ENCODE measurements around the gene FAM83E. TPM values are rescaled to one million over a fixed set of nuclear protein-coding genes. Genes with fewer than 3 reads are reported as not detected.

The FAM83E gene
- total RNA-seq, 1 donor from 2014 or later, result 3.4 TPM

GRCh38 chr19:48615231-48616040 lies 560 bp upstream of the FAM83E start:
- intact Hi-C loops (cut with micrococcal nuclease), result no loop called here

GRCh38 chr19:48613852-48614435 lies 932 bp downstream of the FAM83E start:
- intact Hi-C loops (cut with micrococcal nuclease), result no loop called here

DNA sequence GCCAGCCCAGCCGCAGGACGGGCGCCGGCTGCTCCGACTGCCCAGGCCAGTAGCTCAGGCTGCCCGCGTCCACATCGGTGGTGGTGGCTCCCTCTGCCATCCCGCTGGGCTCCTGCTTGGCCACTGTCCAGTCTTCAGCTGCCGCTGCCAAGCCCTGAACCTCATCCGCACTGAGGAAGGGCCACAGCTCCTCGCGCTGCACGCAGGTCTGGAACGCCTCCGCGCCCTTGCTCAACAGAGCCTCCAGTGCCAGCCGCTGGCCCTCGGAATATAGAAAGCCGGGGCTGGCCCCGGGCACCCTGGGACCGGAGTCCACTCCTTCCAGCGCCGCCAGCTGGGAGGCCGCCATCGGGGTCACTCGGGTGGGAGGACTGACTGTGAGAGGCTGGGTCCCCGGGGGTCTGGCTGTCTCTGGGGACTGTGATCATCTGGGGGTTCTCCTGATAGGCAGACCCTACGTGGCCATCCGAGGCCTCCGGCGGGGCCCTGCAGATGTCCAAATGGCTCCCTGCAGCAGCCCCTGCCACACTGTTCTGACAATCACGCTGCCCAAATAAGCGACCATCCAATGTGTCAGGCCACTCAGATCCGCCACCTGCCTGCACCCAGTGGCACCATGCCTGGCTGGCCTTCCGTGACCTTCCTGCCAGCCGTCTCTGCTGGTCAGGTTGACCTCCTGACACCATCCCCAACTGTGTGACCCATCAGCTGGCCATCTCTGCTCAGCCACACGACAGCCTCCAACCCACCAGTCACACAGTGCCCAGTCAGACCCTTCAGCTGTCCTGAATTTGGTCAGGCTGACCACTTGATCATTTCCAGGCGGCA lies 1.6 kb downstream of the FAM83E start:
- intact Hi-C loops (cut with micrococcal nuclease), result no loop called here

DNA sequence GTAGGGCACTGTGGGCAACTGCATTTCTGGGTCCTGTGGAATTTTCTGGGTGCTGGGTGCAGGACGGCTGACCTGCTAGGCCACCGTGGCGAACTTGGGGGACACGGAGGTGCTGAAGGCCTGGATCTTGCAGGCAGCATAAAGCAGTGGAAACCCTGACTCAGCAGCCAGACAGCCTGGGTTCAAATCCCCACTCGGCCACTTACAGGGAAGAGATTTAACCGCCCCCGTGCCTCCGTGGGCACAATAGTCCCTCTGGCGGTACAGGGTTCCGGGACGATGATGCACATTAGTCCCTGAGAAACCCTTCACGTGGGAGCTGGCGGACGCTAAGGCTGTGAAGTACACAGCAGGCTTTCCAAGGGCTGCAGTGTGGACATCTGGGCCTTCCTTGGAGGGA lies 3.0 kb downstream of the FAM83E start:
- intact Hi-C loops (cut with micrococcal nuclease), result no loop called here

DNA sequence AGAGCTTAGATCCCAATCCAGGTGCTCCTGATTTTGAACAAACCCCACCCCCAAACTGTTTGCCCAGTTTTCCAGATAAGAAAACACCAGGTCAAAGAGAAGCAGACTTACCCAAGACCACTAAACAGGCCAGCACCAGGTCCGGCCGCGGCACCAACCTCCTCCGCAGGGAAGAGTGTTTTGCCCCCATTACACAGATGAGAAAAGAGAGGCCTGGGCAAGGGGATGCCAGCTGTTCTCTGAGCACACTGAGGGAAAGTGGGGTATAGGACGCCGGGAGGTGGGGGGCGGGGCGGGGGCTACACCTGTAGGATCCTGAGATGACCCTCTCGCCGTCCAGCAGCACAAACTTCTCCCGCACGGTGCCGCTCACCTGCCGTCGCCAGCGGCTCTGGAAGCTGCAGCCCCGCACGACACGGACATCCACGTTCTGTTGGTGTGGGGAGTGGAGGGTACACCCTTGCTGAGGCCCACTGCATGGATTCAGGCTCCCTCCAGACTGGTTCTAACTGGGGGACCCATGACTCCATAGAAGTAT lies 5.2 kb downstream of the FAM83E start:
- intact Hi-C loops (cut with micrococcal nuclease), result no loop called here

- intact Hi-C loops (cut with micrococcal nuclease), result no loop called here
Measured at GRCh38 chr19:48608798-48609263, 6.0 kb downstream of the FAM83E start.

GRCh38 chr19:48607359-48607755 lies 7.5 kb downstream of the FAM83E start:
- intact Hi-C loops (cut with micrococcal nuclease), result no loop called here

- intact Hi-C loops (cut with micrococcal nuclease), result no loop called here
Measured at GRCh38 chr19:48606463-48607358, 8.2 kb downstream of the FAM83E start, which contains the start of gene SPACA4. Gene SPACA4, plus strand, starts transcription at chr19:48606742. Its CDS starts 237 bp downstream, at chr19:48606979.

- intact Hi-C loops (cut with micrococcal nuclease), result no loop called here
Measured at GRCh38 chr19:48603850-48604249, 11.0 kb downstream of the FAM83E start.

GRCh38 chr19:48603449-48603848 lies 11.4 kb downstream of the FAM83E start:
- intact Hi-C loops (cut with micrococcal nuclease), result no loop called here

DNA sequence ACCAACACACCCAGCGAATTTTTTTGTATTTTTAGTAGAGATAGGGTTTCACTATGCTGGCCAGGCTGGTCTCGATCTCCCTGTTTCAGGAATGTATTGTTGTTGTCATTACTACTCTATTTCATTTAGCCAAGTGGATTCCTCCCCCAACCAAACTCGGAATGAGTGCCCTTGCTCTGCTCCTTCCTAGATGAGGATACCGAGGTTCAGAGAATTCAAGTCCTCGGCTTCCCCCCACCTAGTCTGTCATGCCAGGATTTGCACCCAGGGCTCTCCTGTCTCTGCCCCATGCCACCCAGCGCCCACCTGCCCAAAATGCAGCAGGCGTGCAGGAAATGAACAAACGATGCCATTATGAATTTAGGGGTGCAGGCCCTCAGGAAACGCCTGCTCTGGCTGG lies 11.9 kb downstream of the FAM83E start:
- intact Hi-C loops (cut with micrococcal nuclease), result no loop called here

- intact Hi-C loops (cut with micrococcal nuclease), result no loop called here
Measured at GRCh38 chr19:48600679-48601417, 14.0 kb downstream of the FAM83E start.

GRCh38 chr19:48598996-48599700 lies 15.7 kb downstream of the FAM83E start:
- intact Hi-C loops (cut with micrococcal nuclease), result no loop called here

DNA sequence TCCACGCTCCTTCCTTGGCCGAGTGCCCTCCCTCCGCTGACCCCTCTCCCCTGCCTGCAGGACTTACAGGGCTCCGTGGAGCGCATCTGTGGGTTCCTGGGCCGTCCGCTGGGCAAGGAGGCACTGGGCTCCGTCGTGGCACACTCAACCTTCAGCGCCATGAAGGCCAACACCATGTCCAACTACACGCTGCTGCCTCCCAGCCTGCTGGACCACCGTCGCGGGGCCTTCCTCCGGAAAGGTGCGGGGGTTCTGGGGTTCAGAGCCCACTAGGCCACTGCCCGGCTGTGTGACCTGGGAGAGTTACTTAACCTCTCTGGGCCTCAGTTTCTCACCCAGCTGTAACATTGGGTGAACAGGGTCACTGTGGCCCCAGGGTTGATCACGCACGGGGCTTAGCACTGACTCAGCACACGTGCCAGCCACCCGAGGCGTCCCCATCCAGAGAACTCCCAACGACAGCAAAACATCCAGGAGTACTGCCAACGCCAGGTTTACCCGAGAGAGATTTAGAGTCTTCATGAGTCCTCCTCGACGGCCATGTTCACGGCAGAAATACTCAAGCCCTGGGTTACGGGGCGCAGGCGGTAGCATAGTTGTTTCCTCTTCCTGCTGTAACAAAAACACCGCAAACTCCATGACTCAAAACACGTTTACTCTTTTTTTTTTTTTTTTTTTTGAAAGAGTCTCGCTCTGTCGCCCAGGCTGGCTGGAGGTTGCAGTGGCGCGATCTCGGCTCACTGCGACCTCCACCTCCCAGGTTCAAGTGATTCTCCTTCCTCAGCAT lies 18.0 kb downstream of the FAM83E start:
- intact Hi-C loops (cut with micrococcal nuclease), result no loop called here

- intact Hi-C loops (cut with micrococcal nuclease), result no loop called here
Measured at GRCh38 chr19:48596237-48596636, 18.6 kb downstream of the FAM83E start.

DNA sequence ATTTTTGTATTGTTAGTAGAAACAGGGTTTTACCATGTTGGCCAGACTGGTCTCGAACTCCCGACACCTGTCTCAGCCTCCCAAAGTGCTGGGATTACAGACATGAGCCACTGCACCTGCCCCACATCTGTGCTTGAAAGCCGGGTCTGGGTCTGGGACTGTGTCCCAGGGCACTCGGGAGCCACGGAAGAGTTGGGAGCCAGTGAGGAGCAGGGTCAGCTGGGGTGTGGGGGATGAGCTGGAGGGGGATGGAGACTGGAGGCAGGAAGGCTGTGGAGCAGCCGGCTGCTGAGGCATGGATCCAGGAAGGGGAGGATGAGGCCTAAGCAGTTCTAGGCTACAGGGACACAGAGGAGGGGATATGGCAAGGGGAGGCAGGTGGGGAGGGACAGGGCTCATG lies 19.0 kb downstream of the FAM83E start:
- intact Hi-C loops (cut with micrococcal nuclease), result no loop called here

DNA sequence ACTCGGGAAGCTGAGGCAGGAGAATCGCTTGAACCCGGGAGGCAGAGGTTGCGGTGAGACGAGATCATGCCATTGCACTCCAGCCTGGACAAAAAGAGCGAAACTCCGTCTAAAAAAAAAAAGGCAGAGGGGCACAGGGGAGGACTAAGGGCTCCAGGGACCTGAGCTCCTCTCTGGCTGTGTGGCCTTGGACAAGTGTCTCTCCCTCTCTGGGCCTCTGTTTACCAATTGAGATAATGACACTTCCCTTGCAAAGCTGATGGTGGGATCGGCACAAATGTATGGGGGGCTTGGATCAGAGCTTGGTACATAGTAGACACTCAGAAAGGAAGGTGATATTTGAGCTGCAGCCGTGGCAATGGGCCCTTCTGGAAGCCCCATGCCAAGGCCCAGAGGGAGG lies 19.7 kb downstream of the FAM83E start:
- intact Hi-C loops (cut with micrococcal nuclease), result no loop called here

GRCh38 chr19:48591021-48591420 lies 23.9 kb downstream of the FAM83E start:
- intact Hi-C loops (cut with micrococcal nuclease), result no loop called here
